NT2/D1 (cell line): Measurements from ENCODE around the gene ABCC8.

ENCODE experiments used
- SUZ12 ChIP-seq: IDR thresholded peaks from 2 replicates; pipeline ENCODE4 v1.6.1; 2011; ENCODE audit not compliant: insufficient read length, insufficient read depth; ENCODE audit errors: extremely low read depth
- YY1 ChIP-seq: IDR thresholded peaks from 2 replicates; pipeline ENCODE4 v1.6.1; 2011; ENCODE audit not compliant: insufficient read length, insufficient read depth
- ZNF274 ChIP-seq: IDR thresholded peaks from 2 replicates; pipeline ENCODE4 v1.6.1; 2011; ENCODE audit warnings: mild to moderate bottlenecking, low read depth, low read length

DNA sequence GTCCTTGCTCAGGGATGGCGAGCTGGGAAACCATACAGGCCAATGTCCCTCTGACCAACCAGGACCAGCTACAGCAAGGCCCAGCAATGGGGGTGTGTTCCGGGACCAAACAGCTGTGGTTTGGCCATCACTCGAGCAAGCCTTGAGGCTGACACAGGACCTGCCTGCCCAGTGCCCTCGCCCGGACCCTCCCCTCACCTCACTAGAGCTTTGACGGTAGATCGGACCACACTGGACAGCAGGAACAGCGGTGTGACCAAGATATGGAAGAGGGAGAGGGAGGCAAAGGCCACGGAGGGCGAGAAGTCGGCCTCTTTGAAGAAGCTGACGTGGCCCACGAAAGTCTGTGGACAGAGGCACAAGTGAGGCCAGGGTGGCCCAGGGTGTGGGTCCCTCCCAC, 46.0 kb downstream of the ABCC8 start:
- TF ChIP-seq SUZ12 (no peak), ZNF274 (no peak), YY1 (no peak)
